SK-N-MC (cell line): ENCODE results near the gene DLG2.

Experiments
- EZH2 ChIP-seq: fragments of 200-600 bp; sonication (generic); IDR thresholded peaks from one replicate; pipeline ENCODE4 v1.6.1; 2017; ENCODE audit warnings: antibody characterized with exemption
- FOXP2 ChIP-seq: optimal IDR thresholded peaks from 2 replicates; pipeline ENCODE3; 2011; ENCODE audit warnings: mild to moderate bottlenecking, moderate library complexity; ENCODE audit not compliant: insufficient read depth; ENCODE audit errors: extremely low read length, control extremely low read depth
- POLR2AphosphoS5 ChIP-seq: IDR thresholded peaks from 2 replicates; pipeline ENCODE4 v1.6.1; 2012; ENCODE audit warnings: mild to moderate bottlenecking, low read depth, low read length, borderline replicate concordance

DNA sequence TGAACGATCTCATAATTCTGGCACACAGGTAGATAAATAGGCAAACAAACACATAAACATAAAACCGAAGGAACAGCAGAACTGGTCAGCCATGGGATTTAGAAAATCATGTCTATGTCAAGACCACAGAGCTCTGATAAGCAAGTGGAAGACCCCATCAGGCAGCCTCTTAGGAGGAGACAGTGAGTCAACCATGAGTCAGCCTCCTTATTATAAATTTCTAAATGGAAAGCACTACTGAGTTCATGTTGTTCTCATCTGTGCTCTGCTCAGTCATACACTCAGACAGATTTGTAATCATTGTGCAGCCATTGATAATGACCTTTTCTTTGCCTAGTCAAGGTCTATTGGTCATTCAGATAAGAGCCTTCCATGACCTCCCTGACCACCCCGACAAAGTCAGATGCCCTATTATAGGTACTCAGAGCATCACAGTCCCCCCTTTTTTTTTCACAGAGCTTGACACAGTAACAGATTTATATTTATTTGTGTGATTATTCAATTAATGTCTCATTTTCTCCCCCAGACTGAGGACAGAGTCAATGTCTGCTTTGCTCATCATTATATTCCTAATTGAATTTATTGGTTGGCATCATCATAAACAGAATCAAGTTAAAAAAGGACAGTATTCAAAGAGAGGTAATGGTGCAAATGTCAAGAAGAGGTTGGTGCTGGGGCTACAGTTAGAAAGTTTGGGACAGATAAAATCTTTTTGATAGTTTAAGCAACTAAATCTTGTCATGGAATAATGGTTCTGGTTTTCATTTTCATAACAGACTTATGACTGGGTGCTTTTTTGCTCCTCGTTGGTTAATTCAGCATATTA lies 1761.3 kb downstream of the DLG2 start:
- no peak for TF ChIP-seq POLR2AphosphoS5
- no peak for TF ChIP-seq EZH2
- no peak for TF ChIP-seq FOXP2
